ENCODE measurements around the gene FOXG1.

DNA sequence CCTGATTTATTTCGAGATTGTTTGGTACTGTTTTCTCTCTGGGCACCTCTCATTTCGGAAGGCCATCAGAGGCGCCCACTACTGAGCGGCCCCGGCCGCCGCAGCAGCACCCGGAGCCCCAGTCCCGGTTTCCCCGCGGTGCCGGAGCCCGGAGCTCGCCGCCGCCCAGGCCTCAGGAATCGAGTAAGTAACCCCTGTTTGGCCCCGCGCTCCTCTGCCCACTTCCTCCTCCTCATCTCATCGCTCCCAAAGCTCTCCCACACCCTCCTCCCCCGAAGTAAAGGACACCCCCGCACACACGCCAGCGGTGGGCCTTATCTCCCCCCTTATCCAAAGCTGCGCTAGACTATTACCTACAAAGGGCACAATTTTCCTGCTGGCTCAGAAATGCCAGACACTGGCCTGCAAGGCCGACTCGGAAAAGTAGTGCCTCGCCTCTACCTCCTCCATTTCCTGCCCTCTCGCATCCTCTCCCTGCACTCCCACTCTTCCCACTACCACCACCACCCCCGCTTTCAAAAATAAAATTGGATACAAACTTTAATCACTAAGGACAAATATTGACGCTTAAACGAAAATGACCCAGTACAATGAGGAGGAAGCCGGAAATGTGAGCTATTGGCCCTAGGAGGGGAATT, 637 bp upstream of the FOXG1 start:
- TF ChIP-seq POLR2A (IDR thresholded peaks at IDR 0.05; ENCODE audit: borderline replicate concordance, extremely low read depth, insufficient read depth, insufficient read length) (no peak), REST (IDR thresholded peaks at IDR 0.05; ENCODE audit: low read depth) (no peak), EZH2 (IDR thresholded peaks at IDR 0.05) (no peak), EGR1 (IDR thresholded peaks at IDR 0.05; ENCODE audit: low read depth) (no peak), ELF1 (IDR thresholded peaks at IDR 0.05; ENCODE audit: borderline replicate concordance, low read depth) (no peak), POLR2AphosphoS5 (IDR thresholded peaks at IDR 0.05; ENCODE audit: low read depth, low read length) (no peak), SP1 (IDR thresholded peaks at IDR 0.05; ENCODE audit: low read depth) (no peak), CBX3 (IDR thresholded peaks at IDR 0.05; ENCODE audit: low read depth) (no peak), YY1 (IDR thresholded peaks at IDR 0.05; ENCODE audit: extremely low read depth, insufficient replicate concordance, low read depth, low read length) (no peak)
- TF ChIP-seq, protein P1, sequence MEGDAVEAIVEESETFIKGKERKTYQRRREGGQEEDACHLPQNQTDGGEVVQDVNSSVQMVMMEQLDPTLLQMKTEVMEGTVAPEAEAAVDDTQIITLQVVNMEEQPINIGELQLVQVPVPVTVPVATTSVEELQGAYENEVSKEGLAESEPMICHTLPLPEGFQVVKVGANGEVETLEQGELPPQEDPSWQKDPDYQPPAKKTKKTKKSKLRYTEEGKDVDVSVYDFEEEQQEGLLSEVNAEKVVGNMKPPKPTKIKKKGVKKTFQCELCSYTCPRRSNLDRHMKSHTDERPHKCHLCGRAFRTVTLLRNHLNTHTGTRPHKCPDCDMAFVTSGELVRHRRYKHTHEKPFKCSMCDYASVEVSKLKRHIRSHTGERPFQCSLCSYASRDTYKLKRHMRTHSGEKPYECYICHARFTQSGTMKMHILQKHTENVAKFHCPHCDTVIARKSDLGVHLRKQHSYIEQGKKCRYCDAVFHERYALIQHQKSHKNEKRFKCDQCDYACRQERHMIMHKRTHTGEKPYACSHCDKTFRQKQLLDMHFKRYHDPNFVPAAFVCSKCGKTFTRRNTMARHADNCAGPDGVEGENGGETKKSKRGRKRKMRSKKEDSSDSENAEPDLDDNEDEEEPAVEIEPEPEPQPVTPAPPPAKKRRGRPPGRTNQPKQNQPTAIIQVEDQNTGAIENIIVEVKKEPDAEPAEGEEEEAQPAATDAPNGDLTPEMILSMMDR (IDR thresholded peaks at IDR 0.05 in 2 of 3, conservative IDR thresholded peaks at IDR 0.05 in 1 of 3; ENCODE audit: borderline replicate concordance in 1 of 3, insufficient read depth in 1 of 3, low read depth in 2 of 3, low read length in 2 of 3) = no peak

All from HCT116 (cell line).